GM21717 (cell line): Measurements from ENCODE around the gene PLXNA2.
A peak's percentile ranks its signal among the peaks of the same experiment; 100 is the strongest.

ENCODE experiments used
- ATAC-seq: cut with Tn5 transposase; IDR thresholded peaks from one replicate; pipeline ENCODE4 v1.9.1; 2021; ENCODE audit warnings: mild to moderate bottlenecking, moderate library complexity; ENCODE audit not compliant: unreplicated experiment

The PLXNA2 gene

DNA sequence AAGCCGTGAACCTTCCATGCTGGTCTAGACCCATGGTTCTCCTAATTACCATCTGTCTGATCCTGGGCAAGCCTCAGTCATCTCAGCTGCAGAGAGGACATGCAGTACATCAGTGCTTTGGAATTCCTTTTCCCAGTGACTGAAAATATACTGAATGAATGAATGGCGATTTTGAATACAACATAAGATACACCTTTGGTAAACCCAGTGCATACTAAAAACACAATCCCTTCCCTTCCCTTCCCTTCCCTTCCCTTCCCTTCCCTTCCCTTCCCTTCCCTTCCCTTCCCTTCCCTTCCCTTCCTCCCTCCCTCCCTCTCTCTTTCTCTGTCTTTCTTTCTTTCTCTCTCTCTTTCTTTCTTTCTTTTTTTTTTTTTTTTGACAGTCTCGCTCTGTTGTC lies 21.3 kb upstream of the PLXNA2 start:
- no peak for ATAC-seq

DNA sequence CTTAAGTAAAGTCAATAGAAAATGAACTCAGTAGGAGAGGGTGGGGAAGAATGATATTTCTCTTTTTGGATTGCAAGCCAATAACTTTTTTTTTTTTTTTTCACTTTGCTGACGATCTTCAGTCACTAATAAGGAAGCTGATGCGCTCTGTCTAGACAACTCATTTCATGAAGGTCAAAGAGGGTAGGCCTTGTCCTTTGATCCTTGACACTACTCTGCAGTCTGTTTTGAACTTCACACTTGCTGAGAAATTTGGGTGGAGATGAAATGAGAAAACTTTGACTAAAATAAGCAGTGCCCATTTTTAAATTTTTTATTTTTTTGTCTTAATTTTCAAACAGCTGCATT lies 20.9 kb upstream of the PLXNA2 start:
- ATAC-seq = no peak

DNA sequence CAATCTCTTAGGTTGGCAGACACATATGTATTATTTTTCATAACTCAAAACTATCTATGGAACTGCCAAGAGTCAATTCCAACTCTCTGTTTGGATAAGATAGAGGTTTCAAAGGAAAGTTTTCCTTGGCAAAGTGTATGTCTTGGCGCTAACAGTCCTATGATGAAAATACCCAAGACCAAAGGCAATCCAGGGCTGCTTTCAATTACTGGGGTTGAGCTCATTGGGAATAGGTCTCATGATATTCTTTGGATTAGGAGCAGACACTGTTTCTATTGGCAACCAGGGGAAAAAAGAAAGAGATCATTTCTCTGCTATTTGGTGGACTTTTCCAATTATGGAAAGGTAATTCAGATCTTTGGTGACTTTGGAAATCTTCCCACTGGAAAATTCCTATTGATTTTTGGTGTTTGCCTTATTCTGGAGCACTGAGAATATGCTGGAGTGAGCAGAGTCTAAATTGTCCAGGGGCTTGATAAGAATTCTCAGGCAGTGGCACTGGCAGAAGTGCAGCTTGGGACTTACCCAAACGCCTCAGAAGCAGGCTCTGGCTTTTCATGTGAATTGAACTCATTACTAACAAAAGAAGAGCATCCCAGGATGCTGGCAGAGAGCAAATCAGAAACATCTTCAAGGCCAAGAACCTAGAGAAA lies 20.4 kb upstream of the PLXNA2 start:
- ATAC-seq = no peak

DNA sequence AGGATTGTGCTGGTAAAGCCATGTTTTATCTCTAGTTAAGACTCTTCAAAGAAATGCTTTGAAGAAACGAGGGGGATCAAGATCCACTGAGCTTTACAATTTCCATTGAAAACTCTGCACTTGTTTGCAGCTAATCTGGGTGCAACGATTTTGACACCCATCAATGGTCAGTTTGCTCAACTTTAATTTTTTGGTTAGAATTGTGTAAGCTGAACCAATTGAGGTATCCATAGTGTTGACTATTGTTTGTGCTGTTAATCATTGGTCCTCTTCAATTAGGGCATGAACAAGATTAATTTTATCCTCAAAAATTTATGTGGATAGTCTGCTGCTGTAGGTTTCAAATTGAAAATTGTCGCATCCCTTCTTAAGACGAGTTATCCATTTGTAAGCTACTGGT lies 17.7 kb upstream of the PLXNA2 start:
- ATAC-seq = no peak

DNA sequence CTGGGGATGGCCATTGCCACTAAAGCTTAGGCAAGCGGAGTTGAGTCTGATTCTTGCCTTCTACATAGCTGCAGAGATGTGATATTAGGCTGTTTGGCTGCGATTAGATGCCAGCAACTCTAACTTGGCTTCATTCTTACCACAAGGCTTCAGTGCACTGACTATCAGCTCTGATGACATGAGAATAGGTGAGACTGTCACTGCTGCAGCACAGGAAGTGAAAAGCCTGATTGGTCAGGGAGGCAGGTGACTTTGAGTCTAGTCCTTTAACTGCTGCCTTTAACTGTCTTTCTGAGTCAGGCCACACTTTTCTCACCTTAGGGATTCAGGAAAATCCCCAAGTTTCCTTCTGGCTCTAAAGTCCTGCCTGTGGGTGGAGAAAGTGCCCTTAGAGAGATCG lies 14.1 kb upstream of the PLXNA2 start:
- ATAC-seq = no peak

DNA sequence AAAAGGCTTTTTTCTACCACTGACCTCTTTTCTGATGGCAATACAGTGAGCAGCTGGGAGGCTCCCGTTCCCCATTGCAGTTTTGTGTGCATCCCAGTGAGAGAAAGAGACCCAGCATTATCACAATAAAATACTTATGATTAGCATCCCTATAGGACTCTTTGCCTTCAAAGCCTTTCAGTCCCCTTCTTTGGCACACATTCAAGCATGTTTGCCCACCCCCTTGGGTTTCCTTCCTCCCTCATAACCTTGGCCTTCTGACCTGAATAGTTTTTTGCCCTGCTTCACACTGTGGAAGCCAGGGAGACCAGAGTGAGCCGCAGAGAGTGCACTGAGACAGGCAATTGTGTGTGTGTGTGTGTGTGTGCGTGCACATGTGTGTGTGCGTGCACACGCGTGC lies 13.2 kb upstream of the PLXNA2 start:
- ATAC-seq = no peak

DNA sequence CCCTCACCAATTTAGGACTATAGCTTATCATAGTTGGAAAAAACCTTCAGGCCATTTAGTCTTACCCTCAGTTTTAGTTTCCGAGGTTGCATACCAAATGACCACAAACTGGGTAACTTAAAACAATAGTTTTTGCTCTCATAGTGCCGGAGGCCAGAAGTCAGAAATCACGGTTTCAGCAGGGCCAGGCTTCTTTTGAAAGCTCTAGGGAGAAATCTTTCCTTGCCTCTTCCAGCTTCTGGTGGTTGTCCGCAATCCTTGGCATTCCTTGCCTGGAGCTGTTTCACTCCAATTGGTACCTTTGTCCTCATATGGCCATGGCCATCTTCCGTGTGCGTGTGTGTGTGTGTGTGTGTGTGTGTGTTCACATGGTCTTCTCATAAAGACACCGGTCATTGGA lies 12.4 kb upstream of the PLXNA2 start:
- no peak for ATAC-seq

DNA sequence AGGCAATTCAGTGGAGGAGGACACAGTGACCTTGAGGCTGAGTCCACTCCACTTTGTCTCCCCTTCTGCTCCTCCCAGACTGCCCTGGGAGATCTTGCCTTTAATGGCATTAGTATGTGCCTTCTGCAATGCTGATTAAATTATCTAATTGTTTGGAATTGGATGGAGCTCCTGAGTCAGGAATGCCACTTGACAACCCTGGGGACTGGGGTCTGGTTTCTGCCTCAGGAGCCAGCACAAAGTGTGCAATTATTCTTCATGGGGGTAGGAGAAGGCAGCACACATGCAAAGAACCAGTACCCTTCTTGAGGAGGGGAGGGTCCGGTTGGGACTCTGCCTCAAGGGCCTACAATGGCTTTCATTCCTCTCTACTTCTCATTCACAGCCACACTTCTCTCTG lies 11.9 kb upstream of the PLXNA2 start:
- ATAC-seq = no peak

DNA sequence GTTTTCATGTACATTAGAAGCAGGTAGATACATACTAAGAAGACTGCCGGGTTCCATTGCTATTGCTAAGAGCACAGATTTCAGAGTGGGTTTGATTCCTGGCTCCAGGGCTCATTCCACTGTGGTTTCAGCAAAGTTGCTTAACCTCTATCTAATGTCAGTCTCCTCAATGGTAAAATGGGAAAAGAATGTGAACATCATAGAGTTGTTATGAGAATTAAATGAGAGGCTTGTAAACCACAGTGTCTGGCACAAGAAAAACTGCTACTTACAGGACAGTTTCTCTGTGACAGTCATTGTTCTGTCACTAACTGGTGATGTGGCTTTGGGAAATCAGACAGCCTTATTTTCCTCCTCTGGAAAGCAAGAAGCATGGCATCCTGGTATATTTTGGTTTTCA lies 10.7 kb upstream of the PLXNA2 start:
- ATAC-seq = no peak

DNA sequence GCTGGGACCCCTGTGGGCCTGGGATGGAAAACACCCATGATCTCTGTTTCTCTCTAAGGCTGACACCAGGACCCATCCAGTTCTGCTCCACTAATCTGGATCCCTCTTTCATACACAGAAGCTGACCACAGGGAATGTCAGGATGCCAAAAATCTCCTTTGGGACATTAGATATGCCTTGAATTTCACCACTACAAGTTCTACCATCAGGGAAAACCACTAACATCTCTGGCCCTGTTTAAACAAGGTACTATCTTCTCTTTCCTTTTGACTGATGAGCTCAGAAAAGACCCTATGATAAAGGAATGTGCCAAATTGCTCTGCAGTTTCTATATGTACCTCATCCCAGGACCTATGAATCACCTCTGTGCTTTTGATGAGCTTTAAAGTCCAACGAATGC lies 10.2 kb upstream of the PLXNA2 start:
- no peak for ATAC-seq

DNA sequence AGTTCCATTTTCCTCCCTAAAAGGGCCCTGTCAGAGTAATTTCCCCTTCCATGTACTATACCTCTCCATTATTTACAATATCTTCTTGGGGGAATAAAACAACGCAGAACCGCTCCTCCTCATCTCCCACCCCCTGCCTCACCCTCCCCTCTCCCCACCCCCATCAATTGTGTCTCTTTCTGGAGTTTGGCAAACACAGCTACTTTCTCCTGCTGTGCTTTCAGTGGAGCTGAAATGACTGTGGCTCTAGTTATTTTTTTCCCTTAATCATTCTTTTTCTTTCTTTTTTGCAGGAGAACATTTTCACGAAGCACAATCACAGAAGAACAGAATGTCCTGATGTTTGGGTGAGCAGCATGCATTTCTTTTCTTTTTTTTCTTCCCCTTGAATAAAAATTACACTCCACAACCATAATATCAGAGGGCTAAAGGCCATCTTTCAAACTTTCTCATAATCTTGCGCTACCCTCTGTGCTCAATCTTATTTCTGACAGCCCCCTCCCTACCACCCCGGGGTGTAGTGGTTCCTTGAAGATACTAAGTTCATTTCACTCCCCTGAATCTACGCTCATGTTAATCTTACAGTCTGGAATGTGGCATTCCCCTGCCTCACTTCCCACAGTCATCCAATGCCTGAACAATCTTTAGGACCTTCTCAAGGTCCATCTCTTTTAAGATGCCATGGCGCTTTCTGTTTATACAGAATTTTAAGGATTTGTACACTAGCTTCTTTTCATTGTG lies 8.8 kb upstream of the PLXNA2 start:
- no peak for ATAC-seq

DNA sequence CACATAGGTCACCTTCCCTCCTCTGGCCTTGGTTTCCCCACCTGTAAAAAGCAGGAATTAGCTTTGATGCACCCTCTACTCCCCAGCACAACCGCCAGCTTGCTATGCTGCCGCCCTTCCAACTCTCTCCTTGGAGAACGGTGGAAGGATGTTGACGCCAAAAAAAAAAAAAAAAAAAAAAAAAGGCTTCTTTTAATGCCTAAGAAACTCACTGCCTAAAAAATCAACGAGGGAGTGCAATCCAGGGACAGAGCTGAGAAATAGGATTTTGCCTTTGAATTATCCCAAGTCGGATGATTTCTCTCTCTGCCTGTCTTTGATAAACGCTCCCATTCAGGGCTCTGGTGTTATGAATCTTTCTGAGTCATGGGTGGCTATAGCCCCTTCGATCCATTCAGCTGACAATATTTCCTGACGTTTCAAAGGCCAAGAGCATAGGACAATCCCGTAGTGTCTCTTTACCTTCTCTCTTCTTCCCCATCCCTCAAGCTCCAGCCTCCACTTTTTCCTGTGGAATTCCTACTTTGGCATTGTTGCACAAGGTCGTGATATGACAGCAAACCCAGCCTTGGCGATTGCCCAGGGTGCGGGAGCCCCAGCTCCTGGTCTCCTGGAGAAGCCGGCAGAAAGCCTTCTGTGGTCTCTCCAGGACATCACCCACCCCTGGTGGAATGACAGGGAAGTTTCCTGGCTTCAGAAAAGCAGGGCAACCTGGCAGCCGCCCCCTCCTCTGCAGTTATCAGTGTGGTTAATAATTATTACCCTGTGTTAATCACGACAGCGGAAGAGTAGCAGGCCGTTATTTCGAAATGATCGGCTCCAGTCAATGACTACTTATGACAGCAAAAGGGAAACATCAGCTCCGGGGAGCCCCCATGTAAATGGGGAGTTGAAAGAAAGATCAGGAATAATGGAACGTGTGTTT lies 8.0 kb upstream of the PLXNA2 start:
- ATAC-seq = no peak

DNA sequence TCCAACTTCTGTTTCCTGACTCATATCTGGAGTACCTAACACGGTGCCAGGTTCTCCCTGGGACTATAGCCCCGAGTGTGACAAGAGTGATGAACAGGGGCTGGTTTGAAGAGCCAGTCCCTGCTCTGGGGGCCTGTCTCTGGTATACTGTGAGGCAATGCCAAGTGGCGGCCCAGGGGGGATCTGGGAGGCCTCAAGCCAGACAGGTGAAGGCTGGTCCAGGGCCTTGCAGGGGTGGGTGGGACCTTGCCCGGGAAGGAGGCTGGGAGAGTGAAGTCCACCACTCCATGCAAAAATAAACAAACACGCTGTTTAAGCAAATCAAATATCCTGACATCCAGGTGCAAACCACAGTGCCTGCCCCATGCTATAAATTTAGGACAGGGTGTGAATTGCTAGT lies 6.8 kb upstream of the PLXNA2 start:
- ATAC-seq = no peak

DNA sequence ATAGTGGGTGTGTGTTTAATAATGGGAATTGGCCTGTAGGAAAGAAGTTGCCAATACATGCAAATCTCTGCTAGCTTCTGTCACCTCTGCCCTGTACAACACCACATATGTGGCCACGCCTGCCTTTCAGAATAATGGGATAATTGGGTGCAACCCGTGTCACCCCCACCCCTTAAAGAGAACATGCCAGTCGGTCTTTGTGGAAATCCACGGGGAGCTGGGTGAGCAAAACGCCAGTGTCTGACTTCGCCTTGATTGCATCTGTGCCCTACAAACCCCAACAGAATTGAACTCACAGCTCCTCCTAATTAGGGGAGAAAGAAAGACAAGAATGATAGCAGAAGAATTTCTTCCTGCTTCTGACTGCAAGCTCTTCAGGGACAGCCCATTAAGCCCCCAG lies 6.4 kb upstream of the PLXNA2 start:
- ATAC-seq = no peak

DNA sequence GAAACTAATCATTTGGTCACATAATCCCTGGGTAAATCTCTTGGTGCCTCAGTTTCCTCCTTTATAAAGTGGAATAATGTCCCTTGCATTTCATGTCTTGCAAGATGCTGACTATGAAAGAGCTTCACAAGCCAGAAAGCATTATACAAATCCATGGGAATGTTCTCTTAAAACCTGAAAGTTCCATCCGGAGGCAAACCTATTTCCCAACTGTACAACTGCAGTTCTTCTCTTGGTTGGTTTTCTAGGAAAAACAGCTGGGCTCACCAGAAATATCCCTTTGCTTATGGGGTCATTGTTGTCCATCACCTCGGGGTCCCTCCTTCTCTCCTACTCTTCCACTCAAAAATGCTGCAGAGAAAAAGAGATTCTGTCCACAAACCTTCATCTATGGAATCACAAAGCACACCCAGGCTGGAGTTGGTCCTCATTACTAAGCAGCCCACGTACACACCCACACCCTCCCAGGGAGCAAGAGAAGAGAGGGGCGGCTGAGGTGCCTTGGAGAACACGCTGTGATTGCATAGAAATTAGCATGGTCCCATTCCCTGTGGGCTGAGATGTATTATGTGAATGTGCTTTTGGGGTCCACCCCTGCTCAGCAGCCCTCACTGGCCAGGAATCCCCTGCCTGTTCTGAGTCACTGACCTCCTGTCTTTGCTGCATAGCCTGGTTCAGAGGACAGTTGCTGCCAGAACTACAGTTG lies 5.0 kb upstream of the PLXNA2 start:
- ATAC-seq = no peak

DNA sequence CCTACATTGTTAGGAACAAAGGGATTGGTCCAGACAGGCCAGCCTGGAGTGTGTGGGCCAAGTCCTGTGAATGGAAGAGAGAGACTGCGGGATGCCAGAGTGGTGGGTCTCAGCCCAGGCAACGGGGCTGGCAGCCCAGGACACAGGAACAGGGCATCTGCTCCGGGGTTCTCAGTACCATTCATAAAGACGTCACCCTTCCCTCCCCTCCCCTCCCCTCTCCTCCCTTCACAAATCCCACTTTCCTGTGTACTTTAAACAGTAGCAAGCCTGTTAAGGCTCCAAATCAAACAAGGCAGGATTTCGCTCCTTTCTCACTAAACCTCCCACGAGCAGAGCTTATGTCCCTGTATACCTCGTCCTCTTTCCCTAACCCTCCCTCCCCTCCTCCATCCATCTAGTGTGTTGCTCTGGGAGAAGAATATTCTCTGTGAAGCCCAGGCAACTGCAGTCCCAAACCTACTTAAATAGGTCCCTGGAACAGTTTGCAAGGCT lies 4.2 kb upstream of the PLXNA2 start:
- ATAC-seq = no peak

DNA sequence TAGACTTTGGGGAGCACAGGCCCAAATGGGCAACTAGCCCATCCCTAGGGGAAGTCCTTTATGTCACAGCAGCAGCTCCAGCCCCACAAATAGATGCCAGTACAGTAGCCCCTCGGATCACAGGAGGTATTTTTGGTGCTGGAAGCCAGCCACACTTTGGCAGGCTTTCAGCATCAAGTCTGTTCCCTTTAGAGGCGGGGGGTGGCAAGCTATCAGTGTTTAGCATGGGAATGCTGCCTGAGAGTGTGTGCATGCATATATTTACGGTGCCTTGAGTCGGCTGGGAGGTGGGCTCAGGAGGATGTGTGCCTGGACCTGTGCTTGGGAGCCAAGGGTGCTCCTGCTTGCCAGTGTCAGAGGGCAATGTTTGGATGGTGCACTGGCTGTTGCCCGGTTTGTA lies 3.5 kb upstream of the PLXNA2 start:
- no peak for ATAC-seq

DNA sequence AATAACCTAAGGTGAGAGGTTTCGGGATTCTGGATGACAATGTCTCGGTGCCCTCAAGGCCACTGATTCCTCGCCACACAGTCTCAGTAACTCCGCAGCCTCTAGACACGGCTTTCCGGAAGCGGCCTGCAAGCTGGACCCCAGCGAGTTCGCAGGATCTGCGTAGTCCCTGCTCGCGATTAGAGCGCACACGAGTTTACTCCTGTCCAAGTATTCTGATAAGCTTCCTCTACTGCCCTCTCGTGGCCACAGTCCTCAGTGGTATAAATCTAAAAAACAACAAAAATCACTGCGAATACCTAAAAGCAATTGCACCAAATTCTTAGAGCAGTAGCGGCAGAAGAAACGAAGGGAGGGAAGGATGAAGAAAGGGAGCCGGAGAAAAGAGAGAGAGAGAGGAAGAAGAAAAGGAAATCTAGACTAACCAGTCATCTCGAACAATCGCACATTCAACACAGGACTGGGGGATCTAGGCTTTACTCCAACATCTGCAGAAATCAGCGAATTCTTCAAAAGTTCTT lies 1.1 kb upstream of the PLXNA2 start:
- ATAC-seq = peak; percentile 70

DNA sequence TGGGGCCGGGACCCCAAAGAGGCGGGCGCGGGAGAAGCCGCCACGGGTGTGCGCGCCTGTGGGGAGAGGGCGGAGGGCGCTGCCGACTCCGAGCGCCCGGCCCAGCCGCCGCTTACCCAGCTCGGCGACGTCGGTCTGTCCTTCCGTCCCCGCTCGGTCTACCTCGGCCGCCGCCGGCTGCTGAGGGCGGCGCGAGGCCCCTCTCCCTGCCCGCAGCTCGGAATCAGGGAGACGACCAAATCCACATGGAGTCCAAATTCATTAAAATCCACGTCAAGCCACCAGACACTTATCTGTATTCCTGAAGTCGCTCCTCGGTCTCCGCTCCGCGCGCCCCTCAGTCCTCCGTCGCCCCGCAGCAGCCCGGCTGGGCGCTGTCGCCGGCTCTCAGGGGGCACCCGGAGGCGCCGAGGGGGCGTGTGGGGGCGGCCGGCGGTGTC lies 637 bp downstream of the PLXNA2 start:
- ATAC-seq = no peak

DNA sequence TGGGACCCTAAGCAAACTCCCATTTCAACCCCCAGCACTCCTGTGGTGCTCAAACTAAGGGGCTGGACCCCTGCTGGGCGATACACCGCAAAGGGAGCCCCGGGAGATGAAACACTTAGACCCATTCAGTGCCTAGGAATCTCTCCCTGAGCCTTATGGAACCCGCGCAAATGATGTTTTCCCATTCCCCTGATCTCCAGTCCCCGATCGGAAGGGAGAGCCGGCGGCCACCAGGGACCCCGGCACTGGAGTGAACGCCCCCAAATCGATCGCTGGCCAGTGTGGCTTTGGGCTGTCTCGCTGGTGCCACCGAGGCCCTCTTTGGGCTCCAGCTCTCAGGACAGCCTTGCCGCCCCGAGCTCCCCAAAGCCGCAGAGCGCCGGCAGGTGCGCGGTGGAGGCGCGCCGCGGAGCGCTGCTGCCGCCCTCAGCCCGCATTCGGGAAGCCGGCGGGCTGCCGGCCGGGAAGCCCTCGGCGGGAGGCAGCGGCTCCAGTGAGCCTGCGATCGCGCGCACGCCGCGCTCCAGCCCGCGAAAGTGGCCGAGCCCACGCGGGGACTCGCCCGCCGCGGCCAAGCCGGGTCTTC lies 1.1 kb downstream of the PLXNA2 start:
- no peak for ATAC-seq
